Right lobe of liver (tissue), 6 donors: ENCODE data around the gene FGGY. TPM values are rescaled to one million over a fixed set of nuclear protein-coding genes. Genes with fewer than 3 reads are reported as not detected.
A peak's percentile ranks its signal among the peaks of the same experiment; 100 is the strongest.

Experiments
- ATAC-seq, 4 donors: fragments of 200-7000 bp; cut with Tn5 transposase; one replicate each; pipeline ENCODE4 v1.9.1; 2020; ENCODE audit warnings: mild to moderate bottlenecking in 4 of 4, moderate library complexity in 4 of 4
- DNase-seq, 3 donors: peaks; one replicate each; pipeline ENCODE4 v3.0.0-alpha.2; 2020
- H3K27ac ChIP-seq, 3 donors: fragments of 200-600 bp; one replicate each; pipeline ENCODE4 v1.8.0; 2022
- H3K27me3 ChIP-seq, 2 donors: fragments of 200-600 bp; one replicate each; pipeline ENCODE4 v1.8.0; 2022
- H3K36me3 ChIP-seq, 4 donors: fragments of 200-600 bp; sonication (generic) in 1 of 4; one replicate each; pipeline versions ENCODE4 v1.5.1 to v1.8.0; 2017 to 2022; ENCODE audit warnings: control low read depth in 1 of 4
- H3K4me1 ChIP-seq, 4 donors: fragments of 200-600 bp; sonication (generic) in 1 of 4; one replicate each; pipeline versions ENCODE4 v1.5.1 to v1.8.0; 2017 to 2022; ENCODE audit warnings: control low read depth in 1 of 4
- H3K4me3 ChIP-seq, 3 donors: fragments of 200-600 bp; one replicate each; pipeline ENCODE4 v1.8.0; 2022
- H3K9me3 ChIP-seq, 4 donors: fragments of 200-600 bp; sonication (generic) in 1 of 4; one replicate each; pipeline versions ENCODE4 v1.5.1 to v1.8.0; 2017 to 2022; ENCODE audit warnings: control low read depth in 1 of 4
- CTCF ChIP-seq, 4 donors: fragments of 200-600 bp in 3 of 4; fragments of 450-650 bp in 1 of 4; IDR thresholded peaks; one replicate each; pipeline versions ENCODE4 v1.5.1 to v1.8.0; 2016 to 2022; ENCODE audit warnings: antibody characterized with exemption in 4 of 4, mild to moderate bottlenecking in 2 of 4
- POLR2A ChIP-seq: fragments of 450-650 bp; IDR thresholded peaks from one replicate; pipeline ENCODE4 v1.6.1; 2017; ENCODE audit warnings: antibody characterized with exemption, mild to moderate bottlenecking
- WGBS: methylation state at CpG from one replicate; pipeline ENCODE4 v1.1.6; 2018; ENCODE audit warnings: low coverage, low lambda C conversion rate; ENCODE audit not compliant: insufficient coverage; ENCODE audit errors: missing lambda C conversion rate; 5-methylcytosine and 5-hydroxymethylcytosine counted together
- intact Hi-C, 2 donors: fragments of 100-400 bp; cut with DNase I; formaldehyde crosslinking; loops; one replicate each; pipeline versions ENCODE4 v1.11.2 to v1.14.1; 2022
- total RNA-seq, 6 experiments: library from RNA; depleted of rRNA in 2 of 6; stranded (reverse); fragments of >200 nt in 2 of 6; fragmentation: NEBNext Ultra II Directional in 3 of 6; extraction: Animal tissue kit (Norgen Biotek cat#: 25700) in 3 of 6; gene quantifications; one replicate each; pipeline versions ENCODE4 v1.1.0 to v1.2.4, GENCODE V29; 2016 to 2023
- donor health status: DM: no; HTN: yes; CAD: no.
- donor health status: DM: no; HTN: no; CAD: no.
- donor health status: DM: no; HTN: no; CAD: no.
- donor health status: DM: no; HTN: yes; CAD: no.
- donor health status: DM: no; HTN: yes; CAD: no.

The FGGY gene
- total RNA-seq, 6 experiments from 2014 or later, result 45.5 to 84.2 (median 58.7) TPM

GRCh38 chr1:59514061-59514909 is 217.4 kb downstream of the FGGY start:
- ATAC-seq, result no peak
- no peaks in the 10 kb centered on the region for H3K36me3 ChIP-seq
- 91% methylated on average over 7 of the region's 11 CpGs for WGBS

GRCh38 chr1:59516881-59517280 is 220.0 kb downstream of the FGGY start:
- Histone ChIP-seq H3K9me3 (no peaks in the 10 kb centered on the region), H3K4me1 (peaks cover 0 to 31% (median 12%) of the 10 kb centered on the region in 4 donors), H3K4me3 (peak overlapping the region; percentile 11 to 34 (median 26)), H3K36me3 (peaks cover 0 to 4% (median 0%) of the 10 kb centered on the region in 4 donors), H3K27ac (peak overlapping the region; percentile 44 to 64 (median 61)), H3K27me3 (no peaks in the 10 kb centered on the region)
- TF ChIP-seq POLR2A, result no peak
- no peak for TF ChIP-seq CTCF (IDR thresholded peaks at IDR 0.05)
- intact Hi-C loops, result no loop called here
- no peak for DNase-seq
- ATAC-seq, result peak; percentile 11 to 49 (median 30)

More at GRCh38 chr1:59514061-59514909, 217.4 kb downstream of the FGGY start:
- H3K27ac ChIP-seq, result peak overlapping the region; percentile 59 to 64 (median 61)
- TF ChIP-seq CTCF (IDR thresholded peaks at IDR 0.05), result no peak
- no peak for TF ChIP-seq POLR2A
- DNase-seq, result no peak
- H3K4me3 ChIP-seq, result no peak overlapping the region
- intact Hi-C loops, result no loop called here
- peaks cover 0 to 42% (median 20%) of the 10 kb centered on the region in 4 donors for H3K4me1 ChIP-seq
- no peaks in the 10 kb centered on the region for H3K9me3 ChIP-seq
- no peaks in the 10 kb centered on the region for H3K27me3 ChIP-seq

- H3K4me3 ChIP-seq, result no peak overlapping the region
- intact Hi-C loops, result no loop called here
- DNase-seq (no peak), ATAC-seq (no peak)
- H3K4me1 ChIP-seq, result peaks cover 0 to 20% (median 8%) of the 10 kb centered on the region in 4 donors
- H3K36me3 ChIP-seq, result peaks cover 0 to 4% (median 0%) of the 10 kb centered on the region in 4 donors
- H3K9me3 ChIP-seq, result no peaks in the 10 kb centered on the region
- WGBS, result 85% methylated on average over 3 of the region's 3 CpGs
- no peaks in the 10 kb centered on the region for H3K27me3 ChIP-seq
- no peak overlapping the region for H3K27ac ChIP-seq
- no peak for TF ChIP-seq POLR2A
- TF ChIP-seq CTCF (IDR thresholded peaks at IDR 0.05), result no peak
These were observed 223.3 kb downstream of the FGGY start for GRCh38 chr1:59520194-59520593.

- ATAC-seq, result peak; percentile 21 to 49 (median 34)
- H3K4me1 ChIP-seq, result peaks cover 0 to 20% (median 8%) of the 10 kb centered on the region in 4 donors
- no peak for DNase-seq
- no peak overlapping the region for H3K27ac ChIP-seq
- 73% methylated on average over 8 of the region's 12 CpGs for WGBS
- intact Hi-C loops, result no loop called here
- H3K4me3 ChIP-seq, result no peak overlapping the region
- H3K27me3 ChIP-seq, result no peaks in the 10 kb centered on the region
- H3K36me3 ChIP-seq, result peaks cover 0 to 4% (median 0%) of the 10 kb centered on the region in 4 donors
- no peak for TF ChIP-seq CTCF (IDR thresholded peaks at IDR 0.05)
- TF ChIP-seq POLR2A, result no peak
- no peaks in the 10 kb centered on the region for H3K9me3 ChIP-seq
These were observed 224.0 kb downstream of the FGGY start for GRCh38 chr1:59520827-59521418.
